ENCODE measurements around the gene MACROD2.
"Not testable (repeated sequence)": the region's sequence is repeated elsewhere in the genome, so short reads cannot be mapped to it uniquely, and the experiment has no call there.

Gene MACROD2

GRCh38 chr20:15985494-15986368 is 1990.4 kb downstream of the MACROD2 start:
- not testable (repeated sequence) for DNase-seq

- no peak for DNase-seq
Observed at GRCh38 chr20:15986690-15987089, 1991.4 kb downstream of the MACROD2 start.

DNA sequence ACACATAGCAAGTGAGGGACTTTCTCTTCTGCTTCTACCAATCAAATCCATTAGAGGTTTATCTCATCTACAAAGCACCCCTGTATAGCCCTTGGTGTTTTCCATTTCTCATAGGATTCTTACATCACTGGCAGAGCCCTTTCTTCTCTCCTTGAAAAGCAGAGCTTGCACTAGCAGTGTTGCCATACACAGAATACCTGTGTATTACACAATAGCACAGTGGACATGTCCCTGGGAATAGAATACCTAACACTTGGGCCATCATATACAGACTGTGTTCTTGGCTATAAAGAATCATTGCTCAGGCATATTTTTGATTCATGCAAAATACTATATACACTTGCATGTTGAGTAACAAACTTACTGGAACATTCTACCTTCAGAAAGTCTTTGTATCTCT is 1996.0 kb downstream of the MACROD2 start:
- DNase-seq, result no peak

- DNase-seq, result no peak
Observed at GRCh38 chr20:15992564-15992963, 1997.2 kb downstream of the MACROD2 start.

DNA sequence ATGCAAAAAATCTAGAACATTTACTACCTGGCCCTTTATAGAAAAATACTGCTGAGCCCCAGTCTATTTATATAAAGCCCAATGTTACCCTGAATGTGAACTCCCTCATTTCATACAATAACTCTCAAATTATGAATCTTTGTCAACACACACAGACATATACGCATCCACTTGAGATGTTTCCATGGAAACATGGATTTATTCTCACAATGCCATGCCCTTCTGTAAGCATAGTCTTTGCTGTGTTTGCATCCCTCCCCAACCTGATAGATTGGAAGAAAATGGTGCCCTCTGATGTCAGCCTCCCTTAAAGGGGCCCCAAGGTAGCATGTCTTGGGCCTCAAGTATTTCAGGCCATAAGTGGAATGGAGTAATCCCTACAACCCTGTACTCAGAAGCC is 2004.8 kb downstream of the MACROD2 start:
- DNase-seq, result no peak

DNA sequence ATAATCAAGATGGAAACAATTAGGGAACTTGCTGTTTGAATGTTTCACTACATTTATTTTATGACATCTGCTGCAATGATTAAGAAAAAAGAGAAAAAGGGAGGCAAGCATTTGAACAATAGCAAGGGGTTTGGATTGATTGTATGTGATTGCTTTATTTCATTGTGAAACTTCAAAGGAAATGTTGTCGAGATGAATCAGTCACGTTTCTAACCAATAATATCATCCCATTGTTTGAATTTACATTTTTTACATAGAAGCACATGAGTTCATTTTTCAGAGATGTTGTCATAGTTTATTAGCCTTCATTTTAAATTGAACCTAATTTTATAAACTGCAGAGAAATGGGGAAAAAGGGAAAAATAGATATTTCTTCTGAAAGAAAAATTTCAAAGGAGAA is 2006.0 kb downstream of the MACROD2 start:
- no peak for DNase-seq

DNA sequence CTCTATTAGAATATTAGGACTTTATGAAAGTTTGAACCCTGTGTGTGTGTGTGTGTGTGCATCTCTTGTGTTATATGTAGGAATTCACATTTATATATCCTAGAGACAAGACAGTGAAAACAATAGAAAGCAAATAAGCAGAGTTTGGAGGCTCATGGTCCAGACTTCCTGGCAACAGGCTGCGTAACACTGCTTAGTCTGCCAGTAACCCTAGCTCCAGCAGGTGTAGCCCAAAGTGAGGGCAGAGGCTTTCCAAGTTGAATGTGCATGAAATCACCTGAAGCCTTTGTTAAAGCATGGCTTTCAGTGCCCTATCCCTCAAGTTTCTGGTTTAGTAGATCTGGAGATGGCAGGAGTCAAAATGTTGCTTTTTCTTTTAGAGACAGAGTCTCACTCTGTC is 2008.0 kb downstream of the MACROD2 start:
- DNase-seq, result no peak

DNA sequence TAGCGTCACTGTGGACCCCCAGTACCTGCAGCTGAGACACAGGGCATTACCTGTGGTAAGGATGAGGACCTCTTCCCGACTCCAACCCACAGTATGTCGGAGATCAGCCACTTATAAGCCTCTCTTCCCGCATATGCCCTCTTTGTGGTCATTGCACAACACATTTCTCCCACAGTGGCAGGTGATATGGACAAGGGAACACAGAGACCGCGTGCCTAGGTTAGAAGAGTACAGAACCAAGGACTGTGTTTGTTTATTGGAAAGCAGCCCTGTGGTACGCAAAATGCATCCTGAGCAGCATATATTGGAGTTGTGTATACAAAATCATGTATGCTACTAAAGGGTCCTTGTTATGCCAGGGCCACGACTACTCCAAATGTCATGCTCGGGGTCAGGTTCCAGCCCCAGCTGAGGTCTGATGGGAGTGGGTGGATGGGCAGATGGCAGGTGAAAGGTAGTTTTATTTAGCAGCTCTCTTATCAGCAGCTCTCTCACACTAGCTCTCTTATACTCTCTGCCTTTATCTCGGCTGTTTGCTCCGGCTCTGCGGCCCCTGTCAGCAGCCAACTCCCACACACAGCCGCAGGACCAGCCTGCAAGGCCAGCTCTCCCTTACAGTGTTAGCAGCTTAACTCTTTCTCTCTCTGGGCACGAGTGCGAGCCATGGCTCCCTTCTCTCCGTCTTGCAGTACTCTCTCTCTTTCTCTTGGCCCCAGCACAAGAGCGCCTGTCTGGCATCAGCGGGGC is 2009.0 kb downstream of the MACROD2 start:
- no peak for DNase-seq

DNA sequence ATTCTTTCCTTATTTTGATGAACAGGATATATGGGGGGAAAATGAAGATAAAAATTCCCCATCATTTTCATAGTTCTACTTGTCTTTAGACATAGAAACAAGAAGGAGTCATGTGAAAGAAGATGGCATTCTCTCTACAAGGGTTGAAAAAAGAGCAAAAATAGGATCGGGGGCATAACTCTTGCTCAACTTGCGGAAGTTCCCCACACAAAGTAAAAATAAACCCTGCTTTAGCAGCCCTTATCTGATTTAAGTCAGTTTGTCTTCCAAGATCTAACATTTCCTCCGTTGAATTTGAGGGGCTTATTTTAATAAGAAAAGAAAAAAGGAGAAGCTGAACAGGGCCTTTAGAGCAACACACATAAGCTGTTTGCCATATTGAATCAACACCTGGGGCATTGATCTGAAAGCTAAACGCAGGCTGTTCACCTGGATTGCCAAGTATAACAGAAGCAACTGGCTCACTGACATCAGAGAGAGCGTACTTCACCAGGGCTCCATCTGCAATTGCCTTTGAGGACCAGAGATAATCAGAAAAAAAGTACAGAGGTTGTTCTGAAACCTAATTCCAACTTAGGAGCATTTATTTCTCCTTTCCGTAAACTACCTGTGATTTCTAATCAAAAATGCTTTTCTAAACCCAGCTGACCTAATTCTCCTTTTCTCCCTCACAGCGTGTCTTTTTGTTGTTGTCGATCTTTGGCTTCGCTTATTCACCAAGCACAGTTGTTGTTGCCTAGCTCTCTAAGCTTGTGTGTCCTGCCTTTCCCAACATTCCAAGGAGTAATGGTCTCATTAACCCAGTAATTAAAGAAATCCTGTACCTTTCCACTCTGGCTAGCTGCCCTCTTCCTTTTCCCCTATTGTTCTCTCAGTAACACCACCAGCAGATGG is 2010.0 kb downstream of the MACROD2 start:
- DNase-seq, result no peak

- DNase-seq, result no peak
Observed at GRCh38 chr20:16005915-16006493, 2010.7 kb downstream of the MACROD2 start.

GRCh38 chr20:16007164-16007563 is 2011.8 kb downstream of the MACROD2 start:
- DNase-seq, result no peak

GRCh38 chr20:16007962-16008361 is 2012.6 kb downstream of the MACROD2 start:
- DNase-seq, result no peak

- DNase-seq, result no peak
Observed at GRCh38 chr20:16011056-16011455, 2015.7 kb downstream of the MACROD2 start.

GRCh38 chr20:16011519-16011918 is 2016.2 kb downstream of the MACROD2 start:
- DNase-seq, result no peak

- not testable (repeated sequence) for DNase-seq
Observed at GRCh38 chr20:16012934-16013333, 2017.6 kb downstream of the MACROD2 start.

DNA sequence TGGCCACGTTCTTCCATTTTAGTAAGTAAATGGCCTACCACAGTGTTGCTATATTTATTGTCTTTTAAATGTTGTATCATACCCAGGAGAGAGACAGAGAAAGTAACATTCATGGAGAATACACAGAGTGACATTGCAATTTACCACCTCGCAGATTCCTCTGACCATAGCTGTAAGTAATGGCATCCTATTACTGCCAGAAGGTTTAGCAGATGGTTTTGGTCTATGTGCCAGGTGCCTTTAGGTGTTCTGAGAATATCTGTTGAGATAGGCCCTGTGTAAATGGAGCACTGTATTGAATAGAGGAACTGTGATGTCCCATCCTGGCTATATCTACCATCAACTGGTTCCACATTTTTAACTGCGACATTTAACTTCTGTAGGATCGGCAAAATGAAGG is 2018.3 kb downstream of the MACROD2 start:
- no peak for DNase-seq

DNA sequence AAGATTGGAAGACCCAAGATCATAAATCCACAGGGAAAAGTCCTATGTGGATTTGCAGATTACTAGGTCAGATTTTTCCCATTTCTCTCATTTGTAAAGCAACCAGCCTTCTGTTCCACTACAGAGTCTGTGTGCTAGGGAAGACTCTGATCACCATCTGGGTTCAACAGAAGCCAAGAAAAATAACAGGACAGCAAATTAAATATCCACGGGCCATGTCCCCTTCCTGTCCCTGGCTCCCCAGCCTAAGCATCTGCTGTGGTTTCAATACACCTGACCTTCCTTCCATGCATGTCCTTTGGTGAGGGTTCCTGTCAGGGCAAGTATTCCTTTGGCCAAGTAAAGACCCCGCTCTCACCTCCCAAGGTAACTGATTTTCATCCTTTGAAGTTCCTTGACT is 2019.1 kb downstream of the MACROD2 start:
- DNase-seq, result no peak

DNA sequence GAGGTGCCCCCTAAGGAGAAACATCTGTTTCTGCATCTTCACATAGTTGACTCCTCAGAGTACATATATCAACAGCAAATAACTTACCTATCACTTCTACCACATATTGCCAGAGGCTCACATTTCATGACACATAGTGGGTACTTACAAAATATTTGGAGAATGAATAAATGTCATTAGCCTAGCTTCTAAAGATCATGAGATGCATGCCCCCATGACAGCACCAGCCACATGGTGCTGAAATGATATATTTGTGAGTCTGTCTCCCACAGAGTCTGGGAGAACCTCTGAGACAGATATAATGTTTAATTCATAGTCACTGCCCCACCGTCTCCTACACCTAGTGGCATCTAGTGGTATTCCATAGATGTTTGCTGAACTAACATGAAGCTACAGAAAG is 2022.3 kb downstream of the MACROD2 start:
- no peak for DNase-seq

DNA sequence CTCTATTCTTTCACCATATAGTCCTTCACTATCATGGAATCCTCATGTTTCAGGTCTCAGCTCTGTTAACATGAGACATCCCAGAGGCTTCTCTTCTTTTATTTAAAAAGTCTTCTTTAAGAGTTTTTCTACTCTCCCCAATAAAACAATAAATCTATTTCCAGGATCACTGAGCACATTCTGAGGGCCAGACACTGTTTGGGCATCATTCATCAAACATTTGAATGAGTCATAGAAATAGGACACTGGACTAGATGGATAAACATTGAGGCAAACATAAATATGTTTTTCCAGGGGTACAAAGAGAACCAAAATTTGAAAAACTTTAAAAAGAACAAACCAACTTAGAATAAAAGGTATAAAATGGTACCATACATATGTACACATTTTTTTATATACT is 2023.6 kb downstream of the MACROD2 start:
- DNase-seq, result no peak

DNA sequence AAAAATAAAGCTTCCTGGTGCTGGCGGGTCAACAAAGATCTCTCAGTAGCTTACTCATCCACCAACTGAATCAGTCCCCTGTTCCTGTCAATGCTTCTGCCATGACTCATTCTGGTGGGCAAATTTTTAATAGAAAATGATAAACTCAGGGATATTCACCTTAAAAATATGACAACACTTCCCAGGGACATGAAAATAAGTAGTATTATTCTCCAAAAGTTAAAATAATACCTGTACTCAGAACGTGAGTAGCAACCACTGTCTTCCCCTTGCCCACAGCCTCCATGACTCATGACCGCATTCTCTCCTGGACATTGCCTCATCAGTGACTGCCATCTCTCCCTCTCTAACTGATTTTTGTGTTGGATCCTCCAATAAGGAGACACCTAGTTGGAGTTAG is 2025.7 kb downstream of the MACROD2 start:
- DNase-seq, result no peak

DNA sequence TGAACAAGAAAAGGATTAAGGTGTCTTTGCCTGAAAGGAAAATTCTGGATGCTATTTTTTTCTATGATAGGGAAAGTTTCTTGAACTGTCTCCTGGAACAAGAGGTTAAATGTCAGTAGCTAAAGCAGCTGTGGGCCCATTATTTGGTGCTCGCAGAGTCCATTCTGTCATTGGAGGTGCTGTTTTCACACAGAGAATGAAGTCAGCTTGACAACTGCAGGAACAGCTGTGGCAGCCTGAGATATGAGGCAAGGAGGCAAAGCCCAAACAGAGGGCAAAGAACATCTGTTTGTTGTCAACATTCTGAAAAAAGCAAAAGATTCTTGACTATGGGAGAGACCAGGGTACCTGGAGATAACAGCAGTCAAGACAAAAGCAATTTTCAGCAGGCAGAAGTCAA is 2029.8 kb downstream of the MACROD2 start:
- DNase-seq, result no peak

GRCh38 chr20:16027686-16028085 is 2032.4 kb downstream of the MACROD2 start:
- DNase-seq, result no peak

DNA sequence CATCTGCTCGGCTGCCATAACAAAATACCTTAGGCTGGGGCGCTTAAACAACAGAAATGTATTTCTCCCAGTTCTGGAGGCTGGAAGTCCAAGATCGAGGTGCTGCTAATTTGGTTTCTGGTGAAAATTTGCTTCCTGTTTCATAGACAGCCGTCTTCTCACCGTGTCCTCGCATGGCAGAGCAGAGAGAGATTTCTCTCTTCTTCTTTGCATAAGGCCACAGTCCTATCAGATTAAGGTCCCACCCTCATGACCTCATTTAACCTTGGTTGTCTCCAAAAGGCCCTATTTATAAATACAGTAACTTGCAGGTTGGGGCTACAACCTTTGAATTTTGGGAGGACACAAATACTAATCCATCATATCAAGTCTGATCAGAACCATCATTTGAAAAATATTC is 2033.6 kb downstream of the MACROD2 start:
- no peak for DNase-seq
